ENCODE results near the gene SHKBP1.

GRCh38 chr19:40533508-40533907 is 43.2 kb upstream of the SHKBP1 start:
- TF ChIP-seq POLR2A (IDR thresholded peaks at IDR 0.05) (no peak), CTCF (IDR thresholded peaks at IDR 0.05) (no peak), POLR2AphosphoS5 (IDR thresholded peaks at IDR 0.05) (no peak)
